GM06990 (cell line): ENCODE measurements around the gene ZHX3.

Experiments used
- DNase-seq: peaks from one replicate; pipeline ENCODE4 v3.0.0-alpha.2; 2011; ENCODE audit not compliant: insufficient read length; ENCODE audit errors: extremely low read depth
- H3K27me3 ChIP-seq: replicated peaks from 2 replicates; pipeline ENCODE4 v1.6.0; 2011; ENCODE audit warnings: low read length; ENCODE audit not compliant: control insufficient read depth, insufficient read depth
- H3K36me3 ChIP-seq: 2 replicates; pipeline ENCODE4 v1.5.1; 2011; ENCODE audit warnings: low read length; ENCODE audit not compliant: control insufficient read depth, insufficient read depth
- H3K4me3 ChIP-seq: replicated peaks from 2 replicates; pipeline ENCODE4 v1.5.1; 2011; ENCODE audit warnings: low read depth, mild to moderate bottlenecking, control low read depth, low read length
- TF ChIP-seq, protein P1 (sequence below): IDR thresholded peaks from 2 replicates; pipeline ENCODE4 v1.5.1; 2011; ENCODE audit warnings: low read length, control low read depth, mild to moderate bottlenecking, inconsistent platforms; ENCODE audit not compliant: insufficient read depth, poor library complexity, severe bottlenecking

The ZHX3 gene

DNA sequence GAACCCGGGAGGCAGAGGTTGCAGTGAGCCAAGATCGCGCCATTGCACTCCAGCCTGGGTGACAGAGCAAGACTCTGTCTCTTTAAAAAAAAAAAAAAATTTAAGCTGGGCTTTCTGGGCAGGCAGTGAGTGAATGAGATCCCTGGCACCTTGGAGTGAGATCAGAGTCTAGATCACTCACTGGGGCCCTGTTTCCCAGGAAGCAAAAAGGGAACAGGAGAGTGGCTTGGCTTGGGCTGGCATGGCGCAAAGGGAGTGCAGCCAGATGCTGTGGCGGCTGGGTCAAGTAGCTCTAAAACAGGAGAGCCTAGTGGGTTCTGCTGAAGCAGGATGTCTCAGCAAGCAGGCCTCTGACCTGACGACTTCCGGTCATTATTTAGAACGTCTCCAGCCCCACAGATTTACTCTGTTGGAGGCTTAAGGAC lies 169.8 kb downstream of the ZHX3 start:
- DNase-seq = no peak
- no peak overlapping the region for H3K4me3 ChIP-seq
- peaks cover 6% of the 10 kb centered on the region for H3K36me3 ChIP-seq
- no peaks in the 10 kb centered on the region for H3K27me3 ChIP-seq
- TF ChIP-seq, protein P1, sequence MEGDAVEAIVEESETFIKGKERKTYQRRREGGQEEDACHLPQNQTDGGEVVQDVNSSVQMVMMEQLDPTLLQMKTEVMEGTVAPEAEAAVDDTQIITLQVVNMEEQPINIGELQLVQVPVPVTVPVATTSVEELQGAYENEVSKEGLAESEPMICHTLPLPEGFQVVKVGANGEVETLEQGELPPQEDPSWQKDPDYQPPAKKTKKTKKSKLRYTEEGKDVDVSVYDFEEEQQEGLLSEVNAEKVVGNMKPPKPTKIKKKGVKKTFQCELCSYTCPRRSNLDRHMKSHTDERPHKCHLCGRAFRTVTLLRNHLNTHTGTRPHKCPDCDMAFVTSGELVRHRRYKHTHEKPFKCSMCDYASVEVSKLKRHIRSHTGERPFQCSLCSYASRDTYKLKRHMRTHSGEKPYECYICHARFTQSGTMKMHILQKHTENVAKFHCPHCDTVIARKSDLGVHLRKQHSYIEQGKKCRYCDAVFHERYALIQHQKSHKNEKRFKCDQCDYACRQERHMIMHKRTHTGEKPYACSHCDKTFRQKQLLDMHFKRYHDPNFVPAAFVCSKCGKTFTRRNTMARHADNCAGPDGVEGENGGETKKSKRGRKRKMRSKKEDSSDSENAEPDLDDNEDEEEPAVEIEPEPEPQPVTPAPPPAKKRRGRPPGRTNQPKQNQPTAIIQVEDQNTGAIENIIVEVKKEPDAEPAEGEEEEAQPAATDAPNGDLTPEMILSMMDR = no peak

DNA sequence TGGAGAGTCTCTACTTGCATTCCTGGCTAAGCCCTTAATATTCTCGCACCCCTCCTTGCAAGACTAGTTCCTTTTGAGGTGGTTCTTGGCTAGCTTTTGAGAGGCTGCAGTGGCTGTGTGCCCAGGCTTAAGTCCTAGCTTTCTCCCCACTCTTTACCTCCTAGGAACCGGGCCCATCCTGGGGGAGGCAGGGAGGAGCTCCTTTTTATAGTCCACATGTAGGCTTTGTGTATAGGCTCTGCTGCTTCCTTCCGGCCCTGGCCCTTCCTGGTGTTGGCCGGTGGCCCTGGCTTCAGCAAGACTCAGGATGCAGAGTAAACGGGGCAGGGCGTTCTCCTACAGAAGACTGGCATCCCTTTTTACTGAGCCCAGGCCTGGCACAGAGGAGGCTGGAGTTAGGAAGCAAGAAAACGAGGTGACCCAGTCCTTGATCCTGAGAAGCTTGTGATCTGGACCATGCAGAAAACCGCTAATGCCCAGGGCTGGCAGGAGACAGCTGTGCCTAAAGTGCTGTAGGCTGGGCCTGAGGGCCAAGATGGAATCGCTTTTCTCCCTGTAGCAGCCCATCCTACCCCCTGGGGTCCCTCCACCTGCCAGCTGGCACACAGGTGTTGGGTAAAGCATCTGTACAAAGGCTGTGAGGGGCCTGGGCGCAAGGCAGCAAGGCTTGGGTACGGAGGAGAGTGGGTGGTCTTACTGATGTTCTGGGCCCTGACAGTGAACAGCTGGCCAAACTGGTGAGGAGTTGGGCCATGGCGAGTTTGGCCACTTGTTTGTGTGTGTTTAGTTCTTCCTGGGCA lies 171.5 kb downstream of the ZHX3 start:
- TF ChIP-seq, protein P1 = no peak
- DNase-seq = no peak
- Histone ChIP-seq H3K36me3 (peaks cover 6% of the 10 kb centered on the region), H3K27me3 (no peaks in the 10 kb centered on the region), H3K4me3 (no peak overlapping the region)

DNA sequence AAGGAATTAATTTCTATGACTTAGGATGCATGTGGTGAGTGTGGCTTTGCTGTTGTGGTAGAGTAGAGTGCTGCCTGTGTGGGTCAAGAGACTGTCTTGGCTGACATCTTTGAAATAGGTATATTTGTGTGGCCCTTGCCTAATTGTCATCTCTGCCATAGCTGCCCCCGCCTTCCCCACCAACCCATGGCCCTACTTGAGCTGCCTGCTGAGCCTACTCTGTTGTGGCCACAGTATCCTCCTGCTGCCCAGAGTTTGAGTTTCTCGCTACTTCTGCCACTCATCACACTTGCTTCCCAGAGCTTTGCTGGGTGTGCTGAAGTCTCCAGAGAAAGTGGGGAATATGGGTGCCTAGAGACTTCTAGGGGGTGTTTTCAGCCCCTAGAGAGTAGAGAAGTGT lies 172.2 kb downstream of the ZHX3 start:
- Histone ChIP-seq H3K36me3 (peaks cover 6% of the 10 kb centered on the region), H3K4me3 (no peak overlapping the region), H3K27me3 (no peaks in the 10 kb centered on the region)
- no peak for DNase-seq
- TF ChIP-seq, protein P1 = no peak

DNA sequence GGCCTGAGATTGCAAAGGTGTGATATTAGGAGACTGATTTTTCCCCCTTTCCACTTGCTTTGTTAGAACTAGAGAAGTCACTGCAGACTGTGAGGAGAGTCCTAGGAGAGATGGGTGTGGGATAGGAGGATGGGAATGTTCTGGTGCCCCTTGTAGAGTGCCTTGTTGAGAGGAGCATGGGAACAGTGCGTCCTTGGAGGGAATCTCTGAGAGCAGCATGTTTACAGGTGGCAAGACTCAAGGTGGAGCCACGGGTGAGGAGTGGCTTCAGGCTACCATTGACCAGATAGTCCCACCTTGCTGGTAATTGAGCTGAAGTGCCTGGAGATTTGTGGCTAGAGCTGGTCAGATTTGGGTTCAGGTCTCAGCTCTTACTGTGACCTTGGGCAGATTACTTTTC lies 174.2 kb downstream of the ZHX3 start:
- Histone ChIP-seq H3K27me3 (no peaks in the 10 kb centered on the region), H3K36me3 (peaks cover 6% of the 10 kb centered on the region)
- TF ChIP-seq, protein P1 = no peak

DNA sequence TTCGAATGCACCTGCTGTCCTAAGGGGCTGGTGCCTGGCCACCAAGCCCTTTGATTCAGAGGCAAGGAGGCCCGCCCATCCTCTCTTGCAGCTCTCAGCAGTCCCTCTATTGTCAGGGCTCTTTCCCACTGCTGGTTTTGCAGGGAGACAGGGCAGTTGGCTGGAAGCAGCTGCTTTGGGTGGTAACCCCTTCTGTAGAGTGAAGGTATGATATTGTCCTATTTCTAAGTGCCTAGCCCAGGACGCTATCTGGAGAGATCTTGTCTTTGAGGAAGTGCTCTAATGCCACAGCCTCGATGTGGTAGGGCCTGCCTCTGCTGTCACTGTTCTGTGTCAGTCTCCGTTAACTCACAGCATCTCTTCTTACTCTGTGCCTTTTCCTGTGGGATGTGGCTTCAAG lies 174.6 kb downstream of the ZHX3 start:
- TF ChIP-seq, protein P1 = no peak
- no peak overlapping the region for H3K4me3 ChIP-seq
- peaks cover 5% of the 10 kb centered on the region for H3K36me3 ChIP-seq
- DNase-seq = no peak
- H3K27me3 ChIP-seq = no peaks in the 10 kb centered on the region

More for the DNA sequence above, 174.2 kb downstream of the ZHX3 start:
- no peak overlapping the region for H3K4me3 ChIP-seq
- no peak for DNase-seq

DNA sequence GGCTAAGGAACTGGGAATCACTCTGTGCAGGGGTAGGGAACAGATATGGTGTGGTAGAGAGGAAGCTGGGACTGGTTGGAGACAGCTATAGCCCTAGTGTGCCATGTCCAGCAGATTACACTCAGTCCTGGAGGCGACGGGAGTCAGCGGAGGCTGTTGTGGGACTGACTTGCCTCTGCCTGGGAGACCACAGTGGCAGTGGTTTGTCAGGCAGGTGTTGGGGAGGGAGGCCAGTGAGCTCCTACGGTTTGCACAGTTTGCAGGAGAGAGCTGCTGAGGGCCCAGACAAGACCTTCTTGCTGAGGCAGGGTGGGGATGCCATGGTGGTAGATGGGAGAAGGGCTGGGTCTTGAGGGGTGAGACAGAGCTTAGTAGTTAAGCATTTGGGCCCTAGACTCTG lies 175.3 kb downstream of the ZHX3 start:
- H3K36me3 ChIP-seq = peaks cover 4% of the 10 kb centered on the region

More for the DNA sequence above, 175.3 kb downstream of the ZHX3 start:
- TF ChIP-seq, protein P1 = no peak
- Histone ChIP-seq H3K27me3 (no peaks in the 10 kb centered on the region), H3K4me3 (no peak overlapping the region)
- no peak for DNase-seq
